Measurements from ENCODE around the gene RHBG.

DNA sequence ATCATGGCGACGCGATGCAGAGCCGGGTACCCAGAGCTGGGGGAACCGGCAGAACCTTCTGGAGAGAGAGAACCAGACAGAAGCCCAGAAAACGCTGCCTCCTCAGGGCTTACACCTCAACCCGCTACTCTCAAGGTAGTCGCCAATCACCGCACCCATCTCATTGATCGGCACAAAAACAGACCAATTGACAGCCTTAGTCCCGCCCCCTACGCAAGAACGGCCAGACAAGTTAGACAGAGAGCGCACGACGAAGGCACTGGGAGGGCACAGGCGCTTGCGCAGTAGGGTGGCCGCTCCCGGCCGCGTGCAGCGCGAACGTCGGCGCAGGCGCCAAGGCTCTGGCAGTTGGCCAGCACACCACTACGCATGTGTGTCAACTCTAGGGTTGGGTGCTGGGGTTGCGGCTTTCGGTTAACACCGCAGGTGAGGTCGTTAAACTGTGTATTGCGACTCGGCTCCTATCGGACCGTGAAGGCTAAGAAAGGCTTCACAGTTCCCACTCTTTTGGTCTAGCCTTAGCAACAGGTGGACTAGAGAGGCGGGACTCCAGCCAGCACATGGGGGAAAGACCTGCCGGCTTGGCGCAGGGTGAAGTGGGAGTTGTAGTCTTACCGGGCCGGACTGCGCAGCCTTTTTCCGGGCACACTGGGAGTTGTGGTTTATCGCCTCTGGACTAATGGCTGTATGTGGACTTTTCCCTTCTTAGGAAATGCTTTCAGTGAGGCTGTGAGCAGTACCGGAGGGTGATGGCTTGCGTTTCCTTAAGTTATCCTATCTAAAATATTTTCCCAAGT, 30.6 kb upstream of the RHBG start, which contains the start of the genes CCT3 and TSACC:
- TF ChIP-seq, protein P1, sequence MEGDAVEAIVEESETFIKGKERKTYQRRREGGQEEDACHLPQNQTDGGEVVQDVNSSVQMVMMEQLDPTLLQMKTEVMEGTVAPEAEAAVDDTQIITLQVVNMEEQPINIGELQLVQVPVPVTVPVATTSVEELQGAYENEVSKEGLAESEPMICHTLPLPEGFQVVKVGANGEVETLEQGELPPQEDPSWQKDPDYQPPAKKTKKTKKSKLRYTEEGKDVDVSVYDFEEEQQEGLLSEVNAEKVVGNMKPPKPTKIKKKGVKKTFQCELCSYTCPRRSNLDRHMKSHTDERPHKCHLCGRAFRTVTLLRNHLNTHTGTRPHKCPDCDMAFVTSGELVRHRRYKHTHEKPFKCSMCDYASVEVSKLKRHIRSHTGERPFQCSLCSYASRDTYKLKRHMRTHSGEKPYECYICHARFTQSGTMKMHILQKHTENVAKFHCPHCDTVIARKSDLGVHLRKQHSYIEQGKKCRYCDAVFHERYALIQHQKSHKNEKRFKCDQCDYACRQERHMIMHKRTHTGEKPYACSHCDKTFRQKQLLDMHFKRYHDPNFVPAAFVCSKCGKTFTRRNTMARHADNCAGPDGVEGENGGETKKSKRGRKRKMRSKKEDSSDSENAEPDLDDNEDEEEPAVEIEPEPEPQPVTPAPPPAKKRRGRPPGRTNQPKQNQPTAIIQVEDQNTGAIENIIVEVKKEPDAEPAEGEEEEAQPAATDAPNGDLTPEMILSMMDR (IDR thresholded peaks at IDR 0.05; ENCODE audit: poor library complexity), result no peak
- TF ChIP-seq EZH2phosphoT487 (IDR thresholded peaks at IDR 0.05; ENCODE audit: low read depth, severe bottlenecking, unreplicated experiment) (no peak), EZH2 (IDR thresholded peaks at IDR 0.05; ENCODE audit: borderline replicate concordance) (no peak)

Measured in hepatocyte (in vitro differentiated cells).